Measurements from ENCODE around the gene TSSC4. TPM values are rescaled to one million over a fixed set of nuclear protein-coding genes. Genes with fewer than 3 reads are reported as not detected.

The TSSC4 gene
- total and polyA plus RNA-seq, 2 of the 13 experiments (the other 11 are each of a cell fraction or from before 2014, with no cell fraction given): 16.2 to 58.6 TPM

DNA sequence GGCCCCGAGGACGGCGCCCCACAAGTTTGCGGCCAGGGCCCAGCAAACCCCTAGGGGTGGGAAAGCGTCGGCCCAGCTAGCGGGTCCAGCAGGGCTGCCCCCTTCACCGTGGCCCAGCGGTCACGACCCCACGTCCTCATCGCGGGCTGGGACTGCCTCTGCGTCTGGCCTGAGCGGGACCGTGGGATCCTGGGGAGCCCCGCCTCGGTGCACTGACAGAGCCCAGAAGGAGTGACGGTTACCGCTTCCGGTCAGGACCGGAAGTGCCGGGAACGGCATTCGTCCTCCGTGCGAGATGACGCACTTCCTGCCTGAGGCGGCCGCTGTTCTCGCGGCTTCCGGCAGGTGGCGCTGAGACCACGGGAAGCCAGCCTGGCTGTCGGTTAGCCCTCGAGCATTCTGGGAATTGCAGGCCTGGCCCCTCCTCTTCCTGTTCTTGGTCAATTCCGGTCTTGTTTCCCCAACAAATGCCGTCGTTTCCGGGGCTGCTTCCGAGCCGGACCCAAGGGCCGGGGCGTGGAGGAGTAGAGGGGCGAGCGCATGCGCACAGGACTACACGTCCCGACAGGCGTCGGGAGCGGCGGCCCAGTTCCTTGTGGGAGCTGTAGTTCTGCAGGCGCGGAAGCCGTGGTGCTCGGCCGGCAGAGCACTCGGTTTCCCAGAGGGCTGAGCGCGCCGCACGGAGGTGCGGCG, at the start of gene TSSC4 (continued):
- TF ChIP-seq, protein P1, sequence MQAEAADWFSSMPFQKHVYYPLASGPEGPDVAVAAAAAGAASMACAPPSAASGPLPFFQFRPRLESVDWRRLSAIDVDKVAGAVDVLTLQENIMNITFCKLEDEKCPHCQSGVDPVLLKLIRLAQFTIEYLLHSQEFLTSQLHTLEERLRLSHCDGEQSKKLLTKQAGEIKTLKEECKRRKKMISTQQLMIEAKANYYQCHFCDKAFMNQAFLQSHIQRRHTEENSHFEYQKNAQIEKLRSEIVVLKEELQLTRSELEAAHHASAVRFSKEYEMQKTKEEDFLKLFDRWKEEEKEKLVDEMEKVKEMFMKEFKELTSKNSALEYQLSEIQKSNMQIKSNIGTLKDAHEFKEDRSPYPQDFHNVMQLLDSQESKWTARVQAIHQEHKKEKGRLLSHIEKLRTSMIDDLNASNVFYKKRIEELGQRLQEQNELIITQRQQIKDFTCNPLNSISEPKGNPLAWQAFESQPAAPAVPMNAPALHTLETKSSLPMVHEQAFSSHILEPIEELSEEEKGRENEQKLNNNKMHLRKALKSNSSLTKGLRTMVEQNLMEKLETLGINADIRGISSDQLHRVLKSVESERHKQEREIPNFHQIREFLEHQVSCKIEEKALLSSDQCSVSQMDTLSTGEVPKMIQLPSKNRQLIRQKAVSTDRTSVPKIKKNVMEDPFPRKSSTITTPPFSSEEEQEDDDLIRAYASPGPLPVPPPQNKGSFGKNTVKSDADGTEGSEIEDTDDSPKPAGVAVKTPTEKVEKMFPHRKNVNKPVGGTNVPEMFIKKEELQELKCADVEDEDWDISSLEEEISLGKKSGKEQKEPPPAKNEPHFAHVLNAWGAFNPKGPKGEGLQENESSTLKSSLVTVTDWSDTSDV (CRISPR knock-in tag; IDR thresholded peaks at IDR 0.05): peak; percentile 93; the same call in 1 of the 2 replicates
- TF ChIP-seq MEIS1 (CRISPR knock-in tag; IDR thresholded peaks at IDR 0.05; ENCODE audit: borderline replicate concordance): peak; percentile 71; the same call in 1 of the 2 replicates
- 0 out of 2 replicates have a peak, but pooled peaks have one; percentile 16 for TF ChIP-seq HNRNPL (IDR thresholded peaks at IDR 0.05; ENCODE audit: low read depth, low read length)
- no peak for TF ChIP-seq ZNF496 (CRISPR knock-in tag; IDR thresholded peaks at IDR 0.05; ENCODE audit: insufficient replicate concordance)
- TF ChIP-seq, protein P2, sequence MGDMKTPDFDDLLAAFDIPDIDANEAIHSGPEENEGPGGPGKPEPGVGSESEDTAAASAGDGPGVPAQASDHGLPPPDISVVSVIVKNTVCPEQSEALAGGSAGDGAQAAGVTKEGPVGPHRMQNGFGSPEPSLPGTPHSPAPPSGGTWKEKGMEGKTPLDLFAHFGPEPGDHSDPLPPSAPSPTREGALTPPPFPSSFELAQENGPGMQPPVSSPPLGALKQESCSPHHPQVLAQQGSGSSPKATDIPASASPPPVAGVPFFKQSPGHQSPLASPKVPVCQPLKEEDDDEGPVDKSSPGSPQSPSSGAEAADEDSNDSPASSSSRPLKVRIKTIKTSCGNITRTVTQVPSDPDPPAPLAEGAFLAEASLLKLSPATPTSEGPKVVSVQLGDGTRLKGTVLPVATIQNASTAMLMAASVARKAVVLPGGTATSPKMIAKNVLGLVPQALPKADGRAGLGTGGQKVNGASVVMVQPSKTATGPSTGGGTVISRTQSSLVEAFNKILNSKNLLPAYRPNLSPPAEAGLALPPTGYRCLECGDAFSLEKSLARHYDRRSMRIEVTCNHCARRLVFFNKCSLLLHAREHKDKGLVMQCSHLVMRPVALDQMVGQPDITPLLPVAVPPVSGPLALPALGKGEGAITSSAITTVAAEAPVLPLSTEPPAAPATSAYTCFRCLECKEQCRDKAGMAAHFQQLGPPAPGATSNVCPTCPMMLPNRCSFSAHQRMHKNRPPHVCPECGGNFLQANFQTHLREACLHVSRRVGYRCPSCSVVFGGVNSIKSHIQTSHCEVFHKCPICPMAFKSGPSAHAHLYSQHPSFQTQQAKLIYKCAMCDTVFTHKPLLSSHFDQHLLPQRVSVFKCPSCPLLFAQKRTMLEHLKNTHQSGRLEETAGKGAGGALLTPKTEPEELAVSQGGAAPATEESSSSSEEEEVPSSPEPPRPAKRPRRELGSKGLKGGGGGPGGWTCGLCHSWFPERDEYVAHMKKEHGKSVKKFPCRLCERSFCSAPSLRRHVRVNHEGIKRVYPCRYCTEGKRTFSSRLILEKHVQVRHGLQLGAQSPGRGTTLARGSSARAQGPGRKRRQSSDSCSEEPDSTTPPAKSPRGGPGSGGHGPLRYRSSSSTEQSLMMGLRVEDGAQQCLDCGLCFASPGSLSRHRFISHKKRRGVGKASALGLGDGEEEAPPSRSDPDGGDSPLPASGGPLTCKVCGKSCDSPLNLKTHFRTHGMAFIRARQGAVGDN (CRISPR knock-in tag; IDR thresholded peaks at IDR 0.05): peak; percentile 98
- no peak for TF ChIP-seq TAF15 (IDR thresholded peaks at IDR 0.05; ENCODE audit: low read depth, low read length, poor library complexity, severe bottlenecking)
- TF ChIP-seq, protein P3, sequence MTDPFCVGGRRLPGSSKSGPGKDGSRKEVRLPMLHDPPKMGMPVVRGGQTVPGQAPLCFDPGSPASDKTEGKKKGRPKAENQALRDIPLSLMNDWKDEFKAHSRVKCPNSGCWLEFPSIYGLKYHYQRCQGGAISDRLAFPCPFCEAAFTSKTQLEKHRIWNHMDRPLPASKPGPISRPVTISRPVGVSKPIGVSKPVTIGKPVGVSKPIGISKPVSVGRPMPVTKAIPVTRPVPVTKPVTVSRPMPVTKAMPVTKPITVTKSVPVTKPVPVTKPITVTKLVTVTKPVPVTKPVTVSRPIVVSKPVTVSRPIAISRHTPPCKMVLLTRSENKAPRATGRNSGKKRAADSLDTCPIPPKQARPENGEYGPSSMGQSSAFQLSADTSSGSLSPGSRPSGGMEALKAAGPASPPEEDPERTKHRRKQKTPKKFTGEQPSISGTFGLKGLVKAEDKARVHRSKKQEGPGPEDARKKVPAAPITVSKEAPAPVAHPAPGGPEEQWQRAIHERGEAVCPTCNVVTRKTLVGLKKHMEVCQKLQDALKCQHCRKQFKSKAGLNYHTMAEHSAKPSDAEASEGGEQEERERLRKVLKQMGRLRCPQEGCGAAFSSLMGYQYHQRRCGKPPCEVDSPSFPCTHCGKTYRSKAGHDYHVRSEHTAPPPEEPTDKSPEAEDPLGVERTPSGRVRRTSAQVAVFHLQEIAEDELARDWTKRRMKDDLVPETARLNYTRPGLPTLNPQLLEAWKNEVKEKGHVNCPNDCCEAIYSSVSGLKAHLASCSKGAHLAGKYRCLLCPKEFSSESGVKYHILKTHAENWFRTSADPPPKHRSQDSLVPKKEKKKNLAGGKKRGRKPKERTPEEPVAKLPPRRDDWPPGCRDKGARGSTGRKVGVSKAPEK (CRISPR knock-in tag; IDR thresholded peaks at IDR 0.05; ENCODE audit: borderline replicate concordance): no peak
- TF ChIP-seq ZNF678 (CRISPR knock-in tag; IDR thresholded peaks at IDR 0.05): no peak
- TF ChIP-seq RBAK (CRISPR knock-in tag; IDR thresholded peaks at IDR 0.05): no peak
- no peak for TF ChIP-seq JARID2 (CRISPR knock-in tag; IDR thresholded peaks at IDR 0.05; ENCODE audit: insufficient replicate concordance)
- TF ChIP-seq SMAD1 (CRISPR knock-in tag; IDR thresholded peaks at IDR 0.05; ENCODE audit: borderline replicate concordance, low read depth): peak; percentile 86; the same call in 1 of the 2 replicates
- TF ChIP-seq, protein P4, sequence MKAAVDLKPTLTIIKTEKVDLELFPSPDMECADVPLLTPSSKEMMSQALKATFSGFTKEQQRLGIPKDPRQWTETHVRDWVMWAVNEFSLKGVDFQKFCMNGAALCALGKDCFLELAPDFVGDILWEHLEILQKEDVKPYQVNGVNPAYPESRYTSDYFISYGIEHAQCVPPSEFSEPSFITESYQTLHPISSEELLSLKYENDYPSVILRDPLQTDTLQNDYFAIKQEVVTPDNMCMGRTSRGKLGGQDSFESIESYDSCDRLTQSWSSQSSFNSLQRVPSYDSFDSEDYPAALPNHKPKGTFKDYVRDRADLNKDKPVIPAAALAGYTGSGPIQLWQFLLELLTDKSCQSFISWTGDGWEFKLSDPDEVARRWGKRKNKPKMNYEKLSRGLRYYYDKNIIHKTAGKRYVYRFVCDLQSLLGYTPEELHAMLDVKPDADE (CRISPR knock-in tag; IDR thresholded peaks at IDR 0.05): no peak; the same call in 1 of the 2 replicates
- TF ChIP-seq ZMYM4 (CRISPR knock-in tag; IDR thresholded peaks at IDR 0.05): peak; percentile 90
- TF ChIP-seq WIZ (CRISPR knock-in tag; IDR thresholded peaks at IDR 0.05): peak; percentile 95; the same call in 1 of the 2 replicates
- no peak for TF ChIP-seq GABPA (IDR thresholded peaks at IDR 0.05; ENCODE audit: low read depth, low read length)
- peak; percentile 99 for TF ChIP-seq GABPA (CRISPR knock-in tag; IDR thresholded peaks at IDR 0.05; ENCODE audit: low read depth)
- peak; percentile 89 for TF ChIP-seq TEAD3 (CRISPR knock-in tag; optimal IDR thresholded peaks at IDR 0.05; ENCODE audit: borderline replicate concordance)

Measured in HepG2 (cell line).